NCI-H510A (cell line): Measurements from ENCODE around the gene APOM.

ENCODE experiments used
- DNase-seq: peaks from one replicate; lab custom pipeline; 2025; lab: John Stamatoyannopoulos, UW

APOM gene

DNA sequence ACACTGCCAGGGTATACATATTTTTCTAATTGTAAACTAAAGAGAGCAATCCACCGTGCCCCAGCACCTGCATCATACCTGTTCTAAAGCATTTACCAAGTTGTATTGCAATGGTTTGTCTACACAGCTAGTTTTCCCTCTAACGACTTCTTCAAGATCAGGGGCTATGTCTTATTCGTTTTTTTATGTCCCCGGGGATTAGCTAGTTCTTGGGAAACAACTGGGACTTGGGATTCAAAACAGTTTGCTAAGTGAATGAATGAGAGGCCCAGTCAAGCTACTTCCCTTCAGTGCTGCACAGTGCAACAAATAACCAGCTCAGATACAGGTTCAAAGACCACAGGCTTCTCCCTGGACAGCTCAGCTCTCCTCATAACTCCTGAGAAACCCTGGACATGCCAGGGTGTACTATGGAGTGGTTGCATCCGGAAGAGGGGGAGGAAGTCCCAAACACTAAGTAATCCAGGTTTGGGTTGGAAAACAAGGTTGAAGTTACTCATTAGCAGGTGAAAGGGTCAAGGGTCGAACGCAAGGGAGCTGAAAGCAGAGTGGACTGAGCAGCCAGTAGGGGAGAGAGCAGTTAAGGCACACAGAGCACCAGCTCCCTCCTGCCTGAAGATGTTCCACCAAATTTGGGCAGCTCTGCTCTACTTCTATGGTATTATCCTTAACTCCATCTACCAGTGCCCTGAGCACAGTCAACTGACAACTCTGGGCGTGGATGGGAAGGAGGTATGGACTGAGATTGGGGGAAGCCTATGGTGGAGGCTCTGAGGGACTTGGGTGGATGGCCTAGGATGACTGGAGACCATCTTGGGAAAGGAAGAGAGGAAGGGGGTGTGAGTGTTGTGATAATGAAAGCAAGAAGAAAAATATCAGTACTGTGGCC lies at the start of gene APOM:
TSS of gene APOM (plus strand) at position 546 of the 889 bp plus-strand sequence. CDS start at position 619, 73 bp downstream.
- no peak for DNase-seq

DNA sequence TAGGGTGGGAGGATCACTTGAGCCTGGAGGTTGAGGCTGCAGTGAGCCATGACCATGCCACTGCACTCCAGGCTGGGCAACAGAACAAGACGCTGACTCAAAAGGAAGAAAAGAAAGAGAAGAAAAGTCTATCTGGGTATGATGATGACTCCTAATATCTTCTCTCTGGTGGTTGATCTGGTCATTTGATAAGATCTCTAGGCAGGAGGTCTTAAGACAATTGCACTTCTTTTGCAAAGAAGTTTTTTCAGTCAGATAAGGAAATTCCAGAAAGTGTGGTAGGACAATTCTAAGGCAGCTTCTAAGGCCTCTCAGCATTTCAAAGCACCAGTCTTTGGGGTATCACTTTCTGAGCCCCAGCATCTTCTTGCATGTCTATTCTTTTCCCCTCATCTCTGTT lies 48.4 kb upstream of the APOM start:
- no peak for DNase-seq

DNA sequence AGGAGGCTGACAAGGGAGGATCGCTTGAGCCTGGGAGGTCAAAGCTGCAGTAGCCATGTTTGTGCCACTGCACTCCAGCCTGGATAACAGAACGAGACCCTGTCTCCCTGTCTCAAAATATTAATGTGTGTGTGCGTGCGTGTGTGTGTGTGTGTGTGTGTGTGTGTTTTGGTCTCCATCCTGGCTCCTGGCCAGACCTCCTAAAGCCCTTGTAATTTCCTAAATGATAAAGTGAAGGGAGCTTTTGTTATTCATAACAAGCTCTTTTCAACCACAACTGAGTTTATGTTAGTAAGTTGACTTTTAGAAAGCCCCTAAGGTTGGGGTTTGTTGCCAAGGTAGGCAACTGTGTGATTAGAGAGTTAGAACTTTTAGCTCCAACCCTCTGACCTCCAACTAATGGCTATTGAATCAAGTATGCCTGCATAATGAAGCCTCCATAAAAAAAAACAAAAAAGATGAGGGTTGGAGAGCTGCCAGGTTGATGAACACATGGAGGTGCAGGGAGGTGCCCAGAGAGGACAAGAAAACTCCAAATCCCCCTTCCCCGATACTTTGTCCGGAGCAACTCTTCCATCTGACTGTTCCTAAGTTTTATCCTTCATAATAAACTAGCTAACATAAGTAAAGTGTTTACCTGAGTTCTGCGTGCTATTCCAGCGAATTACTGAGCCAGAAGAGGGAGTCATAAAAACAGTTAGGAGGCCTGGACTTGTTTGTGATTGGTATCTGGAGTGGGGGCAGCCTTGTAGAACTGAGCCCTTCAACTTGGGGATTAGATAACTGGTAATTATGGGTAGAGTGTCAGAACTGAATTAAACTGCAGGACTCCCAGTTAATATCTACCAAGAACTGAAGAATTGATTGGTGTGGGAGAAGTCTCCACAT lies 45.9 kb upstream of the APOM start:
- DNase-seq: no peak

DNA sequence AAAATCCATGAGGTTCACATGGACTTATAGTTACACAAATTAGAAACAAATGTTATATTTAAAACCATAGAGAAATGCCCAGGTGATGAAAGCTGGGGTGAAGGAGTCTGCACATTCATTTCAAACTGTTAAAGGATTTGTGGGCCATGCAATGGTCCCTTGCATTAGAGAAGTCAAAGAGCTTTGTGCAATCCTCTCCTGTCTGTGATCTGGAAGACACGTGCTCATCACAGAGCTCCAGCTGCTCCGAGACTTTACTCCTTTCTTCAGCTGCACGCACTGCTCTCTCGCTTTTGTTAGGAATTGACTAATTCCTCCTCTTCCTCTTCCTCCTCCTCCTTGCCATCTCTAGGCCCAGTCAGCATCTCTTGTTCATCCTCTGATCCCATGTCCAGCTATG lies 44.7 kb upstream of the APOM start:
- no peak for DNase-seq

DNA sequence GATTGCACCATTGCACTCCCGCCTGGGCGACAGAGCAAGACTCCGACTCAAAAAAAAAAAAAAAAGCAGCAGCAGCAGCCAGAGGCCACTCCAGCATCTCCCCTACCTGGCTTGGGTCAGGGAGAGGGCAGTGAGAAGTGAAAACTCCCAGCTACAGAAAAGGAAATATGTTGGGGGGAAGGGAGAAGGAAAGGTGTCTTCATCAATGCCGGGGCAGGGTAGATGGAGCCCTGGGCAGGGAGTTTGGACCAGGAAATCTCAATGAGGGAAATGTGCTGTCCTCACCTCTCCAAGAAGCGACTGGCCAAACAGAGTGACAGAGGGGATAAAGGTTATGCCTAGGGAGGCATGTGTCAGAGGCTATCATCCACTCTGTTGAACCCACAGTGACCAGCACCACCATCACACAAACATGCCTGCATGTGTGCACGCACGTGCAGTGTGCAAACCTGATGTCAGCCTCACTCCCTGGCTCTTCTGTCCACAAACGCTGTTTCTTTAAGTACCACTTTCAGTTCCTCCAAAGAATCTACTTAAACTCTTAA lies 41.5 kb upstream of the APOM start:
- no peak for DNase-seq

DNA sequence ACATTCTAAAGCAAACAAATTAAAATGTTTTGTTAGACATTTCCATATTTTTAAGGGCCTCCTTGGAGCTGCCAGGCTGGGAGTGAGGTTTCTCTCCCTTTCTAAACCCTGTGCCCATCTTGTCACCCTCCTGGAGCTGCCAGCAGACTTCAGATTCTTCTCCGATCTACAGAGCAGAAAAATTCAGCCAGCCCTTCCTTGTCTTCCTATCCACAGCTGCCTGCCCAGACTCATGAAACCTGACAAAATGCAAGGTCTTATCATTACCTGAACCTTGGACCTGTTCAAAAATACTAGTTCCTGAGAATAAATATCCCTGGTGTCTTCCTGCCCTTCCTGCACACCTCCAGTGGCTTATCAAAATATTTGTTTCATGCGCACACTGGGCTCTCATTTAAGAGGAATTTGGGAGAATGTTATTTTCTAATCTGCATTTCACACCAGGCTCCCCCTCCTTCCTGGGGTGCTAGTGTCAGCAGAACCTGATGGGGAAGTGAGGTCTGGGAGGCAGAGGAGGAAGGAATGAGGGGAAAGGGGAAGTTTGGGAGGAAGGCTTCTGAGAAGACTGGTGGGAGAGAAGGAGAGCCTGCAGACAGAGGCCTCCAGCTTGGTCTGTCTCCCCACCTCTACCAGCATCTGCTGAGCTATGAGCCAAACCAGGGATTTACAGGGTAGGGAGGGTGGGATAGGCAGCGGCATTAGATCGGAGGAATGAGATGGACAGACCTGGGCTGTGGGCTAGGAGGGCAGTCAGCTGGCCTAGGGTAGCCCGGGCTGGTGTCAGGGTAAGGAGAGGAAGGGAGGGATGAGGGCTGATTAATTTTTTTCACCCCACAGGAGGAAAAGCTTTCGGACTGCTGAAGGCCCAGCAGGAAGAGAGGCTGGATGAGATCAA lies 40.8 kb upstream of the APOM start, which contains the start of gene AIF1:
TSS of gene AIF1 (plus strand) at position 551 of the 895 bp plus-strand sequence. CDS start at position 647, 96 bp downstream.
- DNase-seq: no peak

DNA sequence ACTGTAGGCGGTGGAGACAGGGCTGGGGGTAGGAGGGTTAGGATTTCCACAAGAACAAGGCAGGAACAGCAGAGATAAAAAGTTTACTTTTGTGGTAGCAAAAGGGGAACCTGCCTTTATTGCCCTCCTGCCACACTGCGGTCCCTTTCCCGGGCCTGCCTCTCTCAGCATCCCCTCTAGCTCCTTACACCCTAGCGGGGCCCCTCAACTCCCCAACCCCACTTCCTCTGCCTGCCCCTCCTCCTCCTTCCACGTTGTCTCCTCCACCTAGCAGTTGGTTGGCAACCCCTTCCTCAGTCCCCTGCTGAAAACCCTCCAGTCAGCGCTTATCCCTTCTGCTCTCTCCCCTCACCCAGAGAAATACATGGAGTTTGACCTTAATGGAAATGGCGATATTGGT lies 39.9 kb upstream of the APOM start:
- DNase-seq: no peak

DNA sequence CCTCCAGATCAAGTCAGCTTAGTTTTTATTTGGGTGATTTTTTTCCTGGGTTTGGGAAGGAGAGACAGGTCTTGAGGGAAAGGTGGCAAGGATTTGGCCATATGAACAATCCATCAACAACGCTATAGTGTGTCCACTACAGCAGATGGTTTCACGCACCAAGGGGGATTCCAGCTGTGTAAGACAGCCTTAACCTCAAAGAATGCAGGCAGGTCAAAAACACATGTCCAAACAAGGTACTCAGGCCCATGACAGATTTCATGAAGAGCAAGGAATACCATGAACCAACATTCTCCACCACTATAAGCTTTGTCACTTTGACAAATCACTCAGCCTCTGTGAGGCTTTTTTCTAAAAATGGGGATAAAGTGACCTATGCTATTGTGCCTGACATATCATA lies 38.7 kb upstream of the APOM start:
- DNase-seq: no peak

DNA sequence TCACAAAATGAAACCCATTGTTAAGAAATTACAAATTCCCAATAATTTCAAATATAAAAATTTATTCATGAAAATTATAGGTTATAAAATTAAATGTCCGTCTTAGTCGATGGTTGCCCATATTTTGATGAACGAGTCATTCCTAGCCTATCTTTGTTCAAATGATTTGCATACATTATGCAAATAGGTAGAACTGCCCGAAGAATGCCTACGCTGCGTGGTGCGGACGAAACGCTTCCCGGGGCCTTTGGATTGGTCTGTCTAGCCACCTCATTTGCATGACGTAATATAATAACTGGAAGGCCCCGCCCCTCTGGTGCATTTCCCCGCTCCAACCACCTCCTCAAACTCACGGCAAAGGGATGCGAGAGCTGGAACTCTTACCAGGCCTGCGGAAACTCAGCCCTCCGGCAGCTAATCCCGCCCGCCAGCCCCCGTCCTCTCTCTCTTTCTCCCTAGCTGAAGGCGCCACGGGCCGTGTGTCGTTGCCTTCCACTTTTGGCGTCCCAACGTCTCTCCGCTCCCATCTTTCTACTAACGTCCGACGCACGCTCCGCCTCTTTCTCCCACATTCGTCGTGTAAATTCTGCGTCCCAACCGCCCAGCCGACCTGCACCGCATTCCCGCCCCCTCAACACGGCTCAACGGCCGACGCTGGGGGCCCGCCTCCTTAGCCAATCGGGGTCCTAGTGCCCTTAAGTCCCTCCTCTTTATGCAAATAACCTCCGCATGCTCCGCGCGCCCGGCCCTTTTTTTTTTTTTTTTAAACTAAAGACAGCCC lies 35.7 kb upstream of the APOM start:
- peak; percentile 99 for DNase-seq

DNA sequence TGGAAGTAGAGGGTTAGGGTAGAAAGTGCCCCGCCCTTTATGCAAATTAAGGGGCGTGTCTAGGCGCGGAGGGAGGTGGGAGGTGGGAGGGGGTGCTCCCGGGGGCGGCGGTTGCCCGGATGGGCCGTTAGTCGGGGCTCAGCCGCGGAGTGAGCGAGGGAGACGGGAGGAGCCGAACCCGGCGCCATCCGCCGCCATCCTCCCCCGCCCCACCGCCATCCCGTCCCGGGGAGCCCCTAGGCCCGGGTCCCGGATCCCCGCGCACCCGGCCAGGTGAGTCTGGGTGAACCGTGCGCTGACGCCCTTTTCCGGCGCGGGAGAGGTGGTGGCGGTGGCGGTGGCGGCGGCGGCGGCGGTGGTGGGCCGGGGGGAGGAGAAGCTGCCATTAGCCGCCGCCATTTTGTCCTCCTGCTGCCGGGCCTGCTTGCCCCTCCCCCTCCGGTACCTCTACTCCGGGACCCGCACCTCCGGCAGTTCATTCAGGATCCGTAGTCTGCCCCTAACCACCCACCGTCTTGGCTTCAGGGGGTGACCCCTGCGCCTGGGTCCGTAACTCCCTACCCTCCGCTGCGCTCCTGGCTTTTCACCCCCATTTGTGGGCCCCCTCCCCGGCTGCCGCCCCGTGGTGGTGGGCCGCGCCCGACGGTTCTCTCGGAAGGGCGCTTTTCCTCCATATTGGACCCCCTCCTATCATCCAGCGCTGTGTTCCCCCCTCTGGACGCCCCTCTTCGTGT lies 34.9 kb upstream of the APOM start, which contains the start of gene PRRC2A:
TSS of gene PRRC2A (plus strand) at position 130 of the 734 bp plus-strand sequence. CDS start 2,075 bp downstream, outside the sequence.
- peak; percentile 98 for DNase-seq

DNA sequence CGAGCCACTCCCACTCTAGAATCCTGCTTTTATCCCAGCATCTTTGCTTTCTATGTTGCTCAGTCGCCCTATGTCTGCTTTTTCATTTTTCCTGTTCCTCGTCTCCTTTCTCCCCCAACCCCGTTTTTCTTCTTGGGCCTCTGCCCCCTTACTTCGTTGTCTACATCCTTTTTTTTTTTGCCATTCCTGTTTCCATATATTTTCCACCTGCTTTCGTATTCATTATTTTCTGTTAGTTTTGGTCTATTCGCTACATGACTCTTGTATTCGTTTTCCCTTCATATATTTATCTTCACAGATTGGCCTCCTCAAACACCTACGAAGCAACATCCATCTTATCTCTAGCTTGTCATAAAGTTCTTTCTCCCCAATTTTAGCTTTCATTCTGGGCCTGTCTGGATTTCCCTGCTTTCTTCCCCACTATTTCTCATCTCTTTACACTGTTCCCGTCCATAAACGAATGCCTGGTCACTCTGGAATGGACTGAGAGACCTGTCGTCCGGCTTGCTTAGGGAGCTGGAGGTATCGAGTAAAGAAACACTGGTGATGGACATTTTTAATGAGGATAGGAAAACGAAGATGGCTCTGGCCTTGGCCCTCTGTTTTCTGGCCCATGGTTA lies 34.3 kb upstream of the APOM start:
- no peak for DNase-seq

DNA sequence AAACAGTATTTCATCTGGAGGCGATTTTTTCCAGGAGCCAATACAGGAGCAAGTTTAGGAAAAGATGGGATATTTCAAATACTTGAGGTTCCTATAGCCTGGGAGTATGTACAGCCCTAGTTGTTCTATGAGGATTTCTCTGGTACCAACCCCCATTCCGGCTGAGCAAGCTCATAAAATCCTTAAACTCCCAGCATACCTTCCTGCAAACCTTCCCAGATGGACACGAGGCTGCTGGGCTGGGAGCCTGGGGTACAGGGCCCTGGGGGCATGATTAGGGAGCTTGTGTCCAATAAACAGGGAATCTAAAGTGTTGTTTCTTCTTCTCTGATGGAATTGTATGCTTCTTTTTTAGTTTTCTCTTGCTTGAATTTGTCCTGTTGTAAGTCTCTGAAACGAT lies 33.7 kb upstream of the APOM start:
- DNase-seq: no peak

DNA sequence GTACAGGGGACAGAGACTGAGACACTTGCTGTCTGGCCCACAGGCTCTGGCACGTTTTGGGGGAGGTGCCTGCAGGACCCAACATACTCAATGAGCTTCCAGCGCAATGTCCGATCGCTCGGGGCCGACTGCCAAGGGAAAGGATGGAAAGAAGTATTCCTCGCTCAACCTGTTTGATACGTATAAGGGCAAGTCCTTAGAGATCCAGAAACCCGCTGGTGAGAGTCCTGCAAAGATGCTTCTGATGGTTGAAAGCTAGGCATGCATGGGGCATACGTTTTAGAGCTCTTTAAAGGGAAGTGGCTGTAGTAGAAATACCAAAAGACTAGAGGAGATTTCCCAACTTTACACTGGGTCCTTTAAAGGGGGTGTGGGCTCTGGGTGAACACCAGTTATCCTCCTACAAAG lies 33.0 kb upstream of the APOM start:
- no peak for DNase-seq

DNA sequence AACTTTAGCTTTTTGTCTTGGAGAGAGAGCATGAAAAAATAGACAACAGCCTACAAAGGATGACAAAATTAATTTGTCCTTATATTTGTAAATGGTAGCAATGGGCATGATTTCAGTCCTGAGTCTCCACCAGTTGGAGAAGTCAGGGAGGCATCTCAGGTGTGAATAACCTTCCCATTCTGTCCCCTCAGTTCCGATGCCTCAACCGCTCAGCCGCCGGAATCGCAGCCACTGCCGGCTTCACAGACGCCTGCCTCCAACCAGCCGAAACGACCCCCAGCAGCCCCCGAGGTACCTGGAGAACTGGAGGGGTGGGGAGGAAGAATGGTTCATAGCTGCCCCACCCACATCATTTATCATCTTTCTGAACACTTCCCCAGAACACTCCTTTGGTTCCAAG lies 31.6 kb upstream of the APOM start:
- DNase-seq: no peak

DNA sequence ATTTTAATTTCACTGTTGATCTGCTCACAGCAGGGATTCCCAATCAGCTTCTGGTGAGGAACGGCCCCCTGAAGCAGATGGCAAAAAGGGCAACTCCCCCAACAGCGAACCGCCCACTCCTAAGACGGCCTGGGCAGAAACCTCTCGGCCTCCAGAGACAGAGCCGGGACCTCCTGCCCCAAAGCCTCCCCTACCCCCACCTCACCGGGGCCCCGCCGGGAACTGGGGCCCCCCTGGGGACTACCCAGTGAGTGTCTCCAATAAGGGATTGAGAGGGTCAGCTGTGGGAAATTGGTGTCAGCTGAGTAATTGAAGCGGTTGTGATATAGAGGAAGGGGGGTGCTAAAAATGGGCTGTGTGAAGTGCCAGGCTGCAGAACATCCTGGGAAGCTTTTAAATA lies 28.7 kb upstream of the APOM start:
- DNase-seq: no peak

DNA sequence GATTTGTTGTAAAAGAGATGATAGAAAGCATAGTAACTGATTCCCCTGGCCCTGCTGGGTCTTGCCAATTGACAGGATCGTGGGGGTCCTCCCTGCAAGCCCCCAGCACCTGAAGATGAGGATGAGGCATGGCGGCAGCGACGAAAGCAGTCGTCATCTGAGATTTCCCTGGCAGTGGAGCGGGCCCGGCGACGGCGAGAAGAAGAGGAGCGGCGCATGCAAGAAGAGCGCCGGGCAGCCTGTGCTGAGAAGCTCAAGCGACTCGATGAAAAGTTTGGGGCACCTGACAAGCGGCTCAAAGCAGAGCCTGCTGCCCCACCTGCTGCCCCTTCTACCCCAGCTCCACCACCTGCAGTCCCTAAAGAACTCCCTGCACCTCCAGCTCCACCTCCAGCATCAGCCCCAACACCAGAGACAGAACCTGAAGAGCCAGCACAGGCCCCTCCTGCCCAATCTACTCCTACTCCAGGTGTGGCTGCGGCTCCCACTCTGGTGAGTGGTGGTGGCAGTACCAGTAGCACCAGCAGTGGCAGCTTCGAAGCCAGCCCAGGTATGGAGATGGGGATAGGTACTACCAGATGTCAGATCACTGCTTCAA lies 27.9 kb upstream of the APOM start:
- no peak for DNase-seq

DNA sequence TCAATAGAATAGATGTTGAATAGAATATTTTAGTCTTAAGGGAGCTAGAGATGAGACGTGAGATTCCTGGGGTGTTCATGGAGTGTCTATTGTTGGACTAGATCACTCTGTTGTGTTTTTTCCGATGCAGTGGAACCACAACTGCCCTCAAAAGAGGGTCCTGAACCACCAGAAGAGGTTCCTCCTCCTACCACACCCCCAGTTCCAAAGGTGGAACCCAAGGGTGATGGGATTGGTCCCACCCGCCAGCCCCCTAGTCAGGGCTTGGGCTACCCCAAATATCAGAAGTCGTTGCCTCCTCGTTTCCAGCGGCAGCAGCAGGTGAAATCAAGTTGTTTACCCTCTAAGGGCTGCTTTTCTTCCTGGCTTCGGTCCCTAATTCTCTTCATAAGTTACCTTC lies 26.7 kb upstream of the APOM start:
- DNase-seq: no peak

DNA sequence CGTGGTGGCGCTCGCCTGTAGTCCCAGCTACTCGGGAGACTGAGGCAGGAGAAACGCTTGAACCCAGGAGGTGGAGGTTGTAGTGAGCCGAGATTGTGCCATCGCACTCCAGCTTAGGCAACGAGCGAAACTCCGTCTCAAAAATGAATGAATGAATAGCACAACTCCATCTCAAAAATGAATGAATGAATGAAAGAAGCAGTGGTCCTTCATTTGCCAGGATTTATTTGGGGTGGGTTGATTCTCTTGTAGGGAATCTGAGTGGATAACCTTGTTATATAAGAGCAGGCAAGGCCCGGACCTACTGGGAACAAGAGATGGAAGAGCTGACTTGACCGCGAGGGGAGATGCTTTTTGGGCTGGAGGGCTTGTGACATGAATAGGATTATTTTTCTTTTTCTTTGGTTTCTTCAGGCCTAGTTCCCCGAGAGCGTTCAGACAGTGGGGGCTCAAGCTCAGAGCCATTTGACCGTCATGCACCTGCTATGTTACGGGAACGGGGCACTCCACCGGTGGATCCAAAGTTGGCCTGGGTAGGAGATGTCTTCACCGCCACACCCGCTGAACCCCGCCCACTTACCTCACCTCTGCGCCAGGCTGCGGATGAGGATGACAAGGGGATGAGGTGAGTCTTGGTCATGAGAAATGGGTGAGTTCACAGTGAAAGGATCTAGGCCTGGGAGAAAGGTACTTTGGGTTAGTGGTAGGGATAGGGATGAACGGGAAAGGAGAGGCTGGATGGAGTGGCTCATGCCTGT lies 25.3 kb upstream of the APOM start:
- no peak for DNase-seq
